Stimulated activated CD4-positive, alpha-beta T cell treated with anti-CD3 and anti-CD28 coated beads, Interleukin-4, amount 100 ng/mL, for 24 hours (primary cell): Measurements from ENCODE around the gene SFPQ.
"Not testable (repeated sequence)": the region's sequence is repeated elsewhere in the genome, so short reads cannot be mapped to it uniquely, and the experiment has no call there.

ENCODE experiments used
- DNase-seq: peaks from one replicate; pipeline ENCODE4 v3.0.0-alpha.2; 2020

The SFPQ gene

GRCh38 chr1:35192853-35193664 is at the start of gene SFPQ:
SFPQ (minus strand) TSS chr1:35193145; CDS start chr1:35193049, 96 bp downstream.
- DNase-seq: peak; percentile 97

- not testable (repeated sequence) for DNase-seq
Observed at GRCh38 chr1:35236772-35237171, 43.8 kb upstream of the SFPQ start.

GRCh38 chr1:35231287-35231686 is 38.3 kb upstream of the SFPQ start:
- DNase-seq: no peak

GRCh38 chr1:35229587-35230360 is 36.8 kb upstream of the SFPQ start:
- DNase-seq: no peak

- no peak for DNase-seq
Observed at GRCh38 chr1:35226546-35226945, 33.6 kb upstream of the SFPQ start.

- no peak for DNase-seq
Observed at GRCh38 chr1:35223084-35223630, 30.2 kb upstream of the SFPQ start.

GRCh38 chr1:35222322-35223083 is 29.6 kb upstream of the SFPQ start:
- DNase-seq: no peak

- DNase-seq: no peak
Observed at GRCh38 chr1:35220976-35221375, 28.0 kb upstream of the SFPQ start.

GRCh38 chr1:35215346-35215745 is 22.4 kb upstream of the SFPQ start:
- DNase-seq: no peak

GRCh38 chr1:35211120-35211414 is 18.1 kb upstream of the SFPQ start:
- no peak for DNase-seq

GRCh38 chr1:35210321-35211119 is 17.6 kb upstream of the SFPQ start:
- DNase-seq: no peak

GRCh38 chr1:35203295-35203694 is 10.3 kb upstream of the SFPQ start:
- no peak for DNase-seq

- DNase-seq: peak; percentile 74
Observed at GRCh38 chr1:35202048-35202719, 9.2 kb upstream of the SFPQ start.

- DNase-seq: no peak
Observed at GRCh38 chr1:35201631-35202030, 8.7 kb upstream of the SFPQ start.

- DNase-seq: peak; percentile 90
Observed at GRCh38 chr1:35192056-35192852, 691 bp downstream of the SFPQ start.

GRCh38 chr1:35191429-35192055 is 1.4 kb downstream of the SFPQ start:
- no peak for DNase-seq

GRCh38 chr1:35190784-35191183 is 2.2 kb downstream of the SFPQ start:
- no peak for DNase-seq

GRCh38 chr1:35188578-35189392 is 4.2 kb downstream of the SFPQ start:
- no peak for DNase-seq

- no peak for DNase-seq
Observed at GRCh38 chr1:35187816-35188342, 5.1 kb downstream of the SFPQ start.
